K562 (cell line): ENCODE results near the gene PRCC. TPM values are rescaled to one million over a fixed set of nuclear protein-coding genes. Genes with fewer than 3 reads are reported as not detected.

Experiments
- ATAC-seq: fragments of 200-7000 bp; cut with Tn5 transposase; 3 replicates; pipeline ENCODE4 v1.9.1; 2020; ENCODE audit warnings: moderate library complexity
- BruUV-seq: library from RNA; stranded (reverse); fragments of 400-500 nt; replicated peaks from 2 replicates; lab custom pipeline; 2021; lab: Mats Ljungman, UMichigan
- CTCF ChIA-PET: fragments of 300-600 bp; formaldehyde crosslinking; extraction: SDS; loops from one replicate; lab custom pipeline; 2021; ENCODE audit warnings: low intra/inter-chr PET ratio; lab: Yijun Ruan, JAX
- POLR2A ChIA-PET: fragments of 300-600, 350-650 bp; sonication (Branson Sonifier 250); formaldehyde crosslinking; extraction: SDS; loops from one replicate; lab custom pipeline; 2021; ENCODE audit warnings: antibody characterized with exemption, inconsistent platforms; lab: Yijun Ruan, JAX
- DNase-seq, 4 experiments: peaks; one replicate each; pipeline versions ENCODE4 v3.0.0 to v3.0.0-alpha.2; 2011 to 2018; ENCODE audit warnings: low spot score in 3 of 4, mixed read lengths in 3 of 4; ENCODE audit errors: extremely low read depth in 1 of 4
- FAIRE-seq: peaks from 2 replicates; lab custom pipeline; 2011; peaks lifted over from hg19 to GRCh38; lab: Jason Lieb, UNC
- H2AFZ ChIP-seq: 2 replicates; pipeline ENCODE4 v1.6.0; 2011; ENCODE audit warnings: low read depth, low read length, control low read depth, inconsistent platforms
- H3K27ac ChIP-seq: fragments of 200-600 bp; 3 replicates; pipeline ENCODE4 v1.8.0; 2011; ENCODE audit warnings: low read depth, mild to moderate bottlenecking, control low read depth, inconsistent platforms, low read length, moderate library complexity, mixed read lengths; ENCODE audit errors: extremely low read depth
- H3K27me3 ChIP-seq, 2 experiments: fragments of 300-600 bp in 1 of 2; 2 replicates in 1 of 2; 3 replicates in 1 of 2; pipeline versions ENCODE4 v1.6.0 to v1.8.0; 2011; ENCODE audit warnings: inconsistent platforms in 2 of 2, low read length in 2 of 2, mild to moderate bottlenecking in 1 of 2, mixed read lengths in 1 of 2, moderate library complexity in 1 of 2; ENCODE audit not compliant: control insufficient read depth in 2 of 2, insufficient read depth in 2 of 2
- H3K36me3 ChIP-seq: fragments of 300-600 bp; 3 replicates; pipeline ENCODE4 v1.8.0; 2011; ENCODE audit warnings: mild to moderate bottlenecking, low read length, inconsistent platforms; ENCODE audit not compliant: control insufficient read depth, insufficient read depth
- H3K4me1 ChIP-seq, 2 experiments: fragments of 200-600 bp in 1 of 2; replicated peaks in 1 of 2; 2 replicates in 1 of 2; 3 replicates in 1 of 2; pipeline versions ENCODE4 v1.5.1 to v1.8.0; 2011; ENCODE audit warnings: inconsistent platforms in 2 of 2, low read length in 2 of 2, mild to moderate bottlenecking in 1 of 2, mixed read lengths in 1 of 2, moderate library complexity in 1 of 2; ENCODE audit not compliant: control insufficient read depth in 2 of 2, insufficient read depth in 2 of 2
- H3K4me2 ChIP-seq: 2 replicates; pipeline ENCODE4 v1.6.1; 2011; ENCODE audit warnings: low read length, control low read depth, inconsistent platforms, mixed read lengths; ENCODE audit not compliant: insufficient read depth
- H3K4me3 ChIP-seq: fragments of 200-600 bp; sonication (generic), shearing (Covaris generic); 2 replicates; pipeline ENCODE4 v1.5.1; 2016; ENCODE audit warnings: control low read depth, inconsistent platforms
- H3K79me2 ChIP-seq: fragments of 200-600 bp; 3 replicates; pipeline ENCODE4 v1.8.0; 2011; ENCODE audit warnings: low read length, inconsistent platforms; ENCODE audit not compliant: control insufficient read depth, insufficient read depth
- H3K9ac ChIP-seq, 2 experiments: 2 replicates each; pipeline versions ENCODE4 v1.6.0 to v1.6.1; 2011; ENCODE audit warnings: low read depth in 2 of 2, low read length in 2 of 2, control low read depth in 1 of 2, inconsistent platforms in 1 of 2, mild to moderate bottlenecking in 1 of 2, mixed read lengths in 1 of 2; ENCODE audit not compliant: insufficient read depth in 1 of 2
- H3K9me1 ChIP-seq: one replicate; pipeline ENCODE4 v1.6.0; 2011; ENCODE audit warnings: inconsistent platforms, mild to moderate bottlenecking, low read length, moderate library complexity; ENCODE audit not compliant: control insufficient read depth, insufficient read depth
- H3K9me3 ChIP-seq: replicated peaks from 2 replicates; pipeline ENCODE4 v1.5.1; 2011; ENCODE audit warnings: low read depth, low read length, inconsistent platforms; ENCODE audit not compliant: control insufficient read depth, insufficient read depth
- H4K20me1 ChIP-seq: replicated peaks from 2 replicates; pipeline ENCODE4 v1.6.1; 2011; ENCODE audit warnings: low read length, inconsistent platforms, mixed read lengths; ENCODE audit not compliant: control insufficient read depth, insufficient read depth
- ATF7 ChIP-seq: fragments of 450-650 bp; IDR thresholded peaks from 2 replicates; pipeline ENCODE4 v1.7.1; 2014; ENCODE audit warnings: mild to moderate bottlenecking, moderate library complexity
- GATA2 ChIP-seq: sonication (generic); formaldehyde crosslinking; IDR thresholded peaks from 2 replicates; pipeline ENCODE4 v1.4.0; 2020; ENCODE audit warnings: mild to moderate bottlenecking, missing genetic modification reagents
- HLTF ChIP-seq: fragments of 450-650 bp; IDR thresholded peaks from 2 replicates; pipeline ENCODE4 v1.6.1; 2016
- MCM3 ChIP-seq: fragments of 450-650 bp; IDR thresholded peaks from 2 replicates; pipeline ENCODE4 v1.6.1; 2016
- RBM22 ChIP-seq: fragments of 200-400 bp; formaldehyde crosslinking; IDR thresholded peaks from 2 replicates; pipeline ENCODE4 v1.6.1; 2018; ENCODE audit warnings: low read length, low read depth; ENCODE audit not compliant: poor library complexity, severe bottlenecking
- SAP30 ChIP-seq: fragments of 200-600 bp; sonication (generic); IDR thresholded peaks from 2 replicates; pipeline ENCODE4 v1.6.1; 2012; ENCODE audit warnings: borderline replicate concordance, low read depth, mild to moderate bottlenecking, moderate library complexity, low read length, control low read depth, inconsistent platforms; ENCODE audit not compliant: insufficient read depth, poor library complexity, severe bottlenecking
- SPI1 ChIP-seq: IDR thresholded peaks from 2 replicates; pipeline ENCODE4 v1.6.1; 2011; ENCODE audit warnings: low read depth, low read length, control low read depth, borderline replicate concordance
- WGBS: fragments of 100-300 bp; shearing (Covaris generic); methylation state at CpG from one replicate; pipeline ENCODE4 v1.1.6; 2016; ENCODE audit warnings: low coverage, mixed read lengths; ENCODE audit not compliant: insufficient coverage; ENCODE audit errors: missing lambda C conversion rate; 5-methylcytosine and 5-hydroxymethylcytosine counted together
- in situ Hi-C: fragments of 300-500 bp; cut with MboI; formaldehyde crosslinking; loops from 4 replicates; pipeline ENCODE4 v1.15.0; 2018; ENCODE audit warnings: inconsistent platforms, mixed read lengths
- intact Hi-C: fragments of 100-400 bp; cut with micrococcal nuclease; formaldehyde crosslinking; loops from 2 replicates; pipeline ENCODE4 v1.14.2; 2022
- polyA plus RNA-seq, 8 experiments: library from polyadenylated mRNA; depleted of rRNA in 4 of 8; stranded (reverse) in 5 of 8; unstranded in 3 of 8; fragments of >200 nt; fragmentation: Nextera tagmentation in 2 of 8; fragmentation: Illumina TruSeq in 1 of 8; extraction: Ambion mirVana in 2 of 8; extraction: Trizol in 1 of 8; gene quantifications; 2 replicates each; pipeline versions ENCODE4 v1.2.1 to v1.2.3, GENCODE V29; 2011 to 2014; ENCODE audit warnings: inconsistent platforms in 1 of 8, missing spikeins in 1 of 8
- total RNA-seq, 7 experiments: library from RNA; depleted of rRNA in 6 of 7; stranded (reverse); fragments of >200 nt in 6 of 7; fragmentation: Illumina TruSeq in 2 of 7; extraction: Trizol in 2 of 7; gene quantifications; 2 replicates each; pipeline versions ENCODE4 v1.2.1 to v1.2.3, GENCODE V29; 2011 to 2021; ENCODE audit warnings: low replicate concordance in 1 of 7

PRCC gene
- total and polyA plus RNA-seq, 9 of the 15 experiments (the other 6 are each of a cell fraction or from before 2014, with no cell fraction given) = 23.9 to 201 (median 41.1) TPM

DNA sequence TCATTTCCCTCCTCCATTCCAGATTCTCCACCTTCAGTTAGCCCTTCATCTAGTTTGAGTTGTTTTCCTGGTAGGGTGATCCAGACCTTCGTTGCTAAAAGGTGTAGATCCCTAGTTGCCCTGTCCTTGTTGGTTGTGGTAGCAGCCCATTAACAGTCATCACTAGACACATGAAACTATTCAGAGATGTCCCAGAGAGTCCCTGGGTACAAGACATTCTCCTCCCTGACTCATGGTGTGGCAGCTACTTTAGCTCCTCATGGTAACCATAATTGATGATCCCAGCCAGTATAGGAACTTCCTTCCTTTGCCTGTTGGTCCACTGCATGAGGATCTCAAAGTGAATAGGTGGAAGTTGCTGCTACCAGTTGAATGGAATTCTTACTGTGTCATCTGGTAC lies 55.3 kb downstream of the PRCC start:
- 0% methylated on average over 1 of the region's 1 CpG for WGBS
- H3K9me3 ChIP-seq = no peaks in the 10 kb centered on the region
- FAIRE-seq = no peak
- no peak for TF ChIP-seq GATA2 (CRISPR knock-in tag)
- no peak for TF ChIP-seq SAP30
- TF ChIP-seq MCM3 = no peak
- TF ChIP-seq HLTF = no peak
- intact Hi-C loops = no loop called here
- ChIA-PET POLR2A (interaction anchor here (0.6 to 1.3 kb wide), 3 partner anchors 33 to 242 kb away, joined by 3 to 4 read pairs (median 4); no protein-coding TSS in a partner anchor), CTCF (no interaction called here)
- ATAC-seq = no peak
- H3K4me1 ChIP-seq = no peaks in the 10 kb centered on the region; a peak in 1 of 5 replicates
- no peak overlapping the region for H3K9ac ChIP-seq
- DNase-seq = no peak
- no peaks in the 10 kb centered on the region for H3K79me2 ChIP-seq
- H3K27me3 ChIP-seq = peaks cover 10 to 16% of the 10 kb centered on the region in 2 experiments; a peak in 3 of 5 replicates
- H3K4me3 ChIP-seq = no peak overlapping the region
- H3K36me3 ChIP-seq = no peaks in the 10 kb centered on the region
- peak overlapping the region; percentile 33; the same call in 1 of the 2 replicates for H2AFZ ChIP-seq
- BruUV-seq = no TSS peak
- H3K27ac ChIP-seq = no peak overlapping the region
- no peaks in the 10 kb centered on the region for H3K9me1 ChIP-seq
- no peaks in the 10 kb centered on the region for H4K20me1 ChIP-seq
- H3K4me2 ChIP-seq = no peak overlapping the region
- in situ Hi-C loops = no loop called here

DNA sequence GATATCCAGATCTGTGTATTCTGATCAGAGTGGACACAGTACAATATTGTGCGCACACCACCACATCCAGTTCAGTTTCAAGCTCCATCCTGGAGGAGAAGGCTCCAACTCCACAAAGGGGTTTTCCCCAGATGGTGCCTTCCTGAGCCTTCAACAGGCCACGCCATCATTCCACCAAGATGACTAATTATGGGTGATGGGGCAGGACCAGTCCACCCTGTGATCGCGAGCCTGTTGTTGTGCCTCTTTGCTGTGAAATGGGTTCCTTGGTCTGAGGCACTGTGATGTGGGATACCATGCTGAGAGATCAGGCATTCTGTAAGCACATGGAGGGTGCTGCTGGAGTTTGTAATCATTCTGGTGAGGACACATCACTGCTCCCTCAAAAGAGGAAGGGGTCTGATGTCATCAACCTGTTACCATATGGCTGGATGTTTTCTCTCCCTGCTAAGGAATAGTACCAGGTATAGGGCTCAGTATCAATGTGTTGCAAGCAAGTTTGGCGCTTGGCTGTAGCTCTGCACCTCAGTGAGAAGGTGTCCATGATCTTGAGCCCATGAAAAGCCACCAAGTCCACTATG lies 56.0 kb downstream of the PRCC start:
- no peak overlapping the region for H2AFZ ChIP-seq
- no peak overlapping the region for H3K4me2 ChIP-seq
- no peak overlapping the region for H3K9ac ChIP-seq
- ATAC-seq (no peak), DNase-seq (no peak), FAIRE-seq (no peak)
- ChIA-PET CTCF (no interaction called here), POLR2A (interaction anchor here (0.5 to 0.7 kb wide), 2 partner anchors 9 to 242 kb away, joined by 3 read pairs; no protein-coding TSS in a partner anchor)
- peaks cover 10 to 16% of the 10 kb centered on the region in 2 experiments; a peak in 3 of 5 replicates for H3K27me3 ChIP-seq
- no peaks in the 10 kb centered on the region; a peak in 1 of 5 replicates for H3K4me1 ChIP-seq
- H3K36me3 ChIP-seq = no peaks in the 10 kb centered on the region
- H3K9me1 ChIP-seq = no peaks in the 10 kb centered on the region
- intact Hi-C loops (no loop called here), in situ Hi-C loops (no loop called here)
- H3K9me3 ChIP-seq = no peaks in the 10 kb centered on the region
- 18% methylated on average over 5 of the region's 5 CpGs for WGBS
- H4K20me1 ChIP-seq = no peaks in the 10 kb centered on the region
- H3K27ac ChIP-seq = no peak overlapping the region
- H3K79me2 ChIP-seq = no peaks in the 10 kb centered on the region
- no peak overlapping the region for H3K4me3 ChIP-seq
- TF ChIP-seq RBM22 = no peak
- peak; percentile 61; the same call in 1 of the 2 replicates for TF ChIP-seq SPI1
- TF ChIP-seq ATF7 = no peak
- no TSS peak for BruUV-seq
